HG03108 (cell line): Measurements from ENCODE around the gene EML4.

Experiments used
- ATAC-seq: cut with Tn5 transposase; IDR thresholded peaks from one replicate; pipeline ENCODE4 v1.9.1; 2021; ENCODE audit warnings: moderate library complexity; ENCODE audit not compliant: unreplicated experiment

EML4 gene

DNA sequence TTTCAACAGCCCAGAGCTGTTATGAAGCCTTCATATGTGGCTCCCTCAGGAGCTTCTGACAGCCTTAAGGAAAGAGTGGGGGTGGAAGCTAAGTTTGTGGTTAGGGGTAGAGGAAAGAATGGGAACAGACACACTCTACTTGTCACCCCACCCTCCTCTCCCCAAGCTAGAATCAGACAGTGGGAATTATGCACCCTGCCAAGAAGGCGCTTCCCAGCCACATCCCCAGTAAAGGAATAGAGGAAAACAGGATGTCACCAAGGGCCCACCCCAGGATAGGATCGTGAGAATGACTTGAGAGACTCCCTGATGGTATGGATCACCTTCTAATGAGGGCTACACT, 32.4 kb upstream of the EML4 start:
- ATAC-seq: no peak

DNA sequence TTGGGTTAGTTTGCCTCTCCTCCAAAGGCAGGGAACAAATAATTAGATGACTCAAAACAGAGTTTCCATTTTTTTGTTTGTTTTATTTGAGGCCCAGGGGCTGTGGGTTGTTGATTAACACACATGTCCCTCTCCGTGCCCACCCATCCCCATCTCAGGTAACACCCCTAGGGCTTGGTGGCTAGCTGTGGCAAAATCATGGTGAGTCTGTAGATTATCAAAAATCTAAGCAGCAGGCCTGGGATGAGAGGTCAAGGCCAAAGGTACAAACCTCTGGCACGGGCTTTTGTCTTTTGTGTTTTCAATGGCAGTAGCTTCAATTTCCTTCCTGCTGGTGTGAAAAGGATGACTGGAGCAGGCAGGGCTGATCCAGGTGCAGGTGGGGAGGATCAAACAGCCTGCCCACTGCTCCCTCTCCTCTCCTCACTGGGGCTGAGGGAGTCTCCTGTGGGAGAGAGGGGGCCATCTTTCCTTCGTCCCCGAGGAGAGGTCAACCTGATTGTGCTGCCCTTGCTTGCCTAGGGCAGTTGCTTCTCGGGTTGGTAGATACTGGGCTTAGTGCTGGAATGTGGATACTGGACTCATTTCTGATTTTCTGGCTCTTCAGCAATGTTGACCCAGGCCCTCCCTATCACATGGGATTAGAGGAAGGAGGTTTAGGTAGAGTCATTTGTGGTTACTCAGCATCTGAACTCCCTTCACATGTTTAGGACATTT, 31.9 kb upstream of the EML4 start:
- no peak for ATAC-seq

DNA sequence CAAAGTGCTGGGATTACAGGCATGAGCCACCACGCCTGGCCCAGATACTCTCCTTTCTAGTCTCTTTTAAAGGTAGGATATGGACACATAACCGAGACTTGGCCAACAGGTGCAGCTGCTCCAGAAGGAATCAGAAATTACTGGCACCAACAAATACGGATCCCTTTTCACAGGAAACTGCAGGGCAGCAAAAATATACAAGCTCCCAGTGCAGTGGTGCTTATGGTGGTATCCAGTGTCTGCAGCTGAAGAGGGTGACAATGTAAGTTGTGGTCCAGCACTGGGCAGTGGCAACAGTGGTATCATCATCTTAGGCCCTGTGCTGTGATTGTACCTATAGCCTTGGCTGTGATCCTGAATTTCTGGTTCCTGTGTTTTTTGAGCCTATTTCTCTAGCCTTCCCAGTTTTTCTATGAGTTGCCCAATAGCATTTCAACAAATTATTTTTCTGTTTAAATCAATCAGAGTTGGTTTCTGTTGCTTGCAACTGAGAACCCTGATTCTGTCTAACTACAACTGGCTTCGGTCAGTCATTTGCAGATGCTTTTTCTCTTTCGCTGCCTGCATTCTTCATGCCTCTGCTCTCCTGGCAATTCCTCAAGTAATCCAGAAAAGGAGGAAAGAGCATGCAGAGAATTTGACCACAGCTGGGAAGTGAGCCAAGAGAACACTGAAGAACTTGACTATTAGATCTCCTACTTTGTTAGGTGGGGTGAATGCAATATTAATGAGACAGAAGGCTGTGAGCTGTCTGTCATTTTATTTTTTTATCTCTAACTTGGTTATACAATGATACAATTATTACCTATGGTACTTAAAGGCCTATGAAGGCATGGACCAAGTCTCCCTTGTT, 30.8 kb upstream of the EML4 start:
- ATAC-seq: no peak

DNA sequence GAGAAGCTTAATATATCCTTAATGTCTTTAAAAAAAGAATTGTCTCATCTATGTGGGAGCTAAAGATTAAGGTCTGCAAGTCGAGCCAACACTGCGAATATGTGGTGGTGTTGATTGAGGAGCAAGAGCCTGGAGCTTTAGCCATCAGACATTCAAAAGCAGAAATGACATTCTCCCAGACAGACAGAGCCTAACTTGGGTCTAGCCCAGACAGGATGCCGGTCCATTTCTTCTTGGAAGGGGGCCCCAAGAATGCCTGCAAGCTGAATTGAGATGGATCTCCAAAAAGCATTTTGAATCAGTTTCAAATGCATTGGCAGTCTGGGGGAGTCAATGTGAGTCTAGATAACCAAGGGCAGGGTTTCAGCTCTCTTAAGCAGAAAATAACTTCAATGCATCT, 30.1 kb upstream of the EML4 start:
- ATAC-seq: no peak

DNA sequence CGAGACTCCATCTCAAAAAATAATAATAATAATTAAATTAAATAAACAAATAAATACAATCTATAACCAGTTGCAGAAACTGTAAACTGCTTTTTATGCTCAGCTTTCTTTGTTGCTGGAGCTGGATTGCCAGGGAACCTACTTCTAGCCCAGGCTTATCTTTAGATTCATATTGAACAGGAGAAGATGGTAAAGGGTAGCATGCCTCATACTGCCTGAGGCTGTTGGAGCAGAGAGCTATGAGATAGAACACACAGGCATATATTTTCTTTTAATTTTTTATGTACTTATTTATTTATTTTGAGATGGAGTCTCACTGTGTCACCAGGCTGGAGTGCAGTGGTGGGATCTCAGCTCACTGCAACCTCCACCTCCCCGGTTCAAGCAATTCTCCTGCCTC, 28.7 kb upstream of the EML4 start:
- no peak for ATAC-seq

DNA sequence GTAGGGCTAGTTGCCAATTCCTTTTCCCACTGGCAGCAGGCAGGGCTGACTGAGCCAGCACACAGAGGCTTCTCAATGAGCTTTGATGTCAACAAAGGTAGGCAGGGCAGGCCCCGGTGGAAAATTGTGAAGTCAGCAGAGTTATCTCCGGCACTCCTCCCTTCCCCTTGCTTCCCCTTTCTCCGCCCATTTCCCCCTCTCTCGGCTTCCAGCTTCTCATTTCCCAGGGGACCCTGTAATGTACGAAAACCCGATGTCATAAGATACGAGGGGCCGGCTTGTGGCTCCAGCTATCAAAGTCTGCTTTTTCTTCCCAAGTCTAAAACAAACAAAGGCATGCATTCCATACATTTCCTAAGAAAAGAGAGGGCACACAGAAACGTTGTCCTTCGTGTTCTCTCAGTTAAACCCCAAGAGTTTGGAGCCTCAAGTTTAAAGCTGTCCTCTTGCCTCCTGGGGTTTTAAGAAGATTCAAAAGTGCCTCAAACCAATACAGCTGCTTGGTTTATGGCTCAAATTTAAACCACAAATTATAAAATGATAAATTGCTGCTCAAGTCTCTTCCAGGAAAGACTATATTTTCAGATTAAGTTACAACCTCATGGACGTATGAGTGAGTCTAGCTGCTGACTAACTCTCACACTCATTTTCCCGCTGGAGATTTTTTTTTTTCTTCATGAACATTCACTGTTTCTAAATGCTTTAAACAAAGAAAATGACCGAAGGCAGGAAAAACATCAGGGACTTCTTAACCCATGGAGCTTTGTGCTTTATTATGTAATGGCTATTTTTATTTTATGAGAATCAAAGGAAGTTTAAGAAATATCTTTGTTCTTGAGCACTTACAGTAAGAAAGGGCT, 27.2 kb upstream of the EML4 start:
- ATAC-seq: no peak

DNA sequence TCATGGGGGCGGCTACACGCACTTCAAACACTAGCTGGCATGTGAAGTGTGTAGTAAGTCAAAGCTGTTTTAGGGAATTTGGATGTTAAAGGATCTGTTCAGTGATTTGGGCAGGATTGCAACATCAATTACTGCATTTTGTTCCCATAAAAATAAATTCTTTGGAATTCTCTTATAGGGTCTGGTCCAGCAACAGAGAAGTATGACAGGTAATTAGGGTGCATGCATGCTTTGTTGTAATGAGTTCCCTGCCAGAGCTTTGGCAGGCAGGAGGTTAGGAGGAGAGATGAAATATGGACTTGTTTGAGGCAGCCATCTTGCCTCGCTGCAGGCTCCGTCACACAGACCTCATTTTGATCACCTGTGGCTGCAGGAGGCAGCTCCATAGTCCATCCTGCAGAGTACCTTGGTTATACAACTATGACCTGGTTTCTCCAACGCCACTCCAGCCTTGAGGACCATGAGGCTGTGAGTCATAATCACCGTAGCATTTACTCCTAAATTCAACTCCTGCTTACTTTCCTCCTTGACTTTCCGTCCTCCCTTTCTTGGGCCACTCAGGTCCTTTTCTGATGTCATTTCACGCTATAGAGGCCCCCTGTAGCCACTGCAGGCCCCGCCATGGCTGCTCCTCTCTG, 26.5 kb upstream of the EML4 start:
- ATAC-seq: no peak

DNA sequence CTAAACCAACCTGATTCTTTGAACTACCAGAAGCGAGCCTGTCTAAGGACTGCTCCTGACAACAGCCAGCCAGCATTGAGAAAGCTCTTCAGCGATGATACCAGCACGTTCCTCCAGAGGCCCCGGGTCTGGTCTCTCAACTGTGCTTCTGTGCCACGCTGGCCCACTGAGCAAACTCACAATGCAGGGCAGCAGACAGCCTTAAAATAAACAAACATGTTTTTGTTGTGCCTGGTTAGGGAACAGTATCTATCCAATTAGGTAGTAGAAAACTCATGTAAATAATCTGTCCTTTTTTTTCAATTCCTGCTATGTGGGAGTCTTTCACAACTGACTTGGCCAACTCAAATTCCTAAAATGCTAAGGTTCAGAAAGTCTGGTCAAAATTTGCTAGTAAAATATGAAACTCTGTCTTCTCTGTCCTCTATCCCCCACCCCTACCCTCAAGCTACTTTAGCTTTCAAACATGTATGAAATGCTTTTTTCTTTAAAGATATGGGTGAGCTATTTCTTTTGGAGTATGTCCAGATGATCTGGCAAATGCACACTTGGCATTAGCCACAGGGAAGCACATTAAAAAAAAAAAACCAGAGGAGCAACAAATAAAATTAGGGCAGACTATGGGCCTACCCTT, 21.4 kb upstream of the EML4 start:
- no peak for ATAC-seq

DNA sequence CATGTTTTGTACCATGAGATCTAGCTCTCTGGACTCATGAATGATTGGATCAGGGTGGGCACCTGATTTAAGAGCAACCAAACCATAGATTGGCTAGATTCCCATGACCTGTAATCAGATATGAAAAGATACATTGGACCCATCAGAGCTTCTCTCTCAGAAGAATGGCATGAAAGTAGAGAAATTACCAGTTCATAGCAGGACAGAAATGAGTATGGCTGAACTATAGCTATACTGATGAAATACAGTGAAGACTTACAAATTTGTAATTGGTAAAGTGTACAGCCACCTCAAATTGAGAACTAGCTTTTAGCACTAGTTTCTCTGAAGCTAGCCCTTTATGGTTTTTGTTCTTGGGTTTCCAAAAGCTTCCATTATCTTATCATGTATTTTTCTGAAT, 19.0 kb upstream of the EML4 start:
- ATAC-seq: no peak

DNA sequence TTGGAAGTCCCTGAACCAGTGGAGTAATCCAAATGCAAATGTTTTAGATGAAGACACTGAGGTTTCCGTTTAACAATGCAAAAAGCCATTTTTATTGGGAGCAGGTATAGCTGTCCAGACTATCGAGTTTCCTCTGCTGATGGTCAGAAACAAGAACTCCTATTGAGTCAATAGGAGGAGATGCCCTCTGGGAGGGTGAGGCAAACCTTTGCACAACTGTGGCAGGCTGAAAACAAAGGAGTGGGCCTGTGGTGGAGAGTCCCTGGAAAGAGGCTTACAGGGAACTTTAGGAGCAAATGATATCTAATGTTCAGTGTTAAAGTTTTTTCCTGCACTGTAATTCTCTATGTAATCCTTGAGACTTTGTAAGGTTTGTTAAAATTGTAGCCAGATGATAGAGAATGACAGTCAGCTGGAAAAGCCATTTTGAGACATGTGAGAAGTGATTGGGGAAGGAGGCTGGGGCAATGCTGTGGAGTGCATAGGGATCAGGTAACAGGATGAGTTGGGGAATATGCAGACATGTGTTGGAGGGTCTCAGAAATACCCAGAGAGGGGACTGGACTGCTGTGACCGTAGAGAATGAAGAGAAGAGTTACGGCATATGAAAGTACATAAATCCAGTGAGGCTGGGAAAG, 15.1 kb upstream of the EML4 start:
- ATAC-seq: no peak

DNA sequence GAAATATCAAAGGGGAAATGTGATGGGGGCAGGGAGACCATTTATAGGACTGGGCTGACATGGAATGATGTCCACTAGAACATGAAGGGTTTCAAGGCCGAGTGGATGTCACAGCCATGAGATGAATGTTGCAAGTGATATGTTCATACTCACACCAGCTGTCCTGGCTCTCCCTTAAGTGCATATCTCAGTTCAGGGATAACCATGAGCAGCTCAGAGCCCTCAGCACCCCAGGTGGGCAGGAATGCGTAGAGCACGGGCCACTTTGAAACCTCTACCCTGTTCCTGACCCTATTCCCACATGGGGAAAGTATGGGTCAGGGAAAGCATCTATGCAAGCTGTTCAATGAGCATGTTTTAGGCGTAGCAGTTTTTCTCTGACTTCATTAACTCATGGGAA, 12.4 kb upstream of the EML4 start:
- no peak for ATAC-seq

DNA sequence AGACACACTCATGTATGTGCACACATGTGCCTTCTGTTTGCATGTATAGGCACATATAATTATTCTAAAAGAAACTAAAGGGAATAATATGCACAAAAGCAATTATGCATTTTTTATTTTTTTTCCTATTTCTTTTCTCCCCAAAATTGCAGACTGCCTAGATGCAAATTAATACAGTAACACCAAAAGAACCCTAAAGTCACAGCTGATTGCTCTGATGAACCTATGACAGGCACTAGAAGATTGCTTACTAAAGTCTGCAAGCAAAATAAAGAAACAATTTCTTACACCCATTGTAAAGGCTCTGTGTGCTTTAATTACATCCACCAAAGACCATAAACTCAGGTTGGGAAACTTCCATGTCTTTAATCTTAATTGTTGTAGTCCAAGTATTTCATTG, 7.7 kb upstream of the EML4 start:
- no peak for ATAC-seq

DNA sequence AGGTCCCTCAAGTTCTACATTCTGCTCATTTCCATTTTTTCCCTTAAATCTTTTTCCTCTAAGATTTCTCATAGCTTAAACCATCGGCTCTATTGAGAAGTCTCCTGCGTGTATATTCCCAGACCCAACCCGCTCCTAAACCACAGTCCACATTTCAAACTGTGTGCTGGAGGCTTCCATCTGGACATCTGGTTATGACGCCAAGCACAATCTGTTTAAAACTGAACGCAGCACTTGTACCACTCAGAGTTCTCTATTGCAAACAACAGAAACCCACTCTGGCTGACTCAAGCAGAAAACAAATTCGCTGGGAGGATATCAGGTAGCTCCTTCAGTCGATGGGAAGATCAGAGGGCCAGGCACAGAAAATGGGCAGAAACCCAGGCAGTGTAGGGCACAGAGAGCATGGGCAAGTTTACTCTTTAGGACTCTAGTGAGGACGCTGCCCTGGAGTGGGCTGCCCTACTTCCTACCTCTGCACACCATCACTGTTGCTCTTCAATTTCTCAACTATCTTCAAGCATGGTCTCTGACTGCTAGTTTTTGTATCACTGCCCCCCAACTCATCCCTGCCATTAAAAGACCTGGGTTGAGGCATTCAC, 5.6 kb upstream of the EML4 start:
- no peak for ATAC-seq

DNA sequence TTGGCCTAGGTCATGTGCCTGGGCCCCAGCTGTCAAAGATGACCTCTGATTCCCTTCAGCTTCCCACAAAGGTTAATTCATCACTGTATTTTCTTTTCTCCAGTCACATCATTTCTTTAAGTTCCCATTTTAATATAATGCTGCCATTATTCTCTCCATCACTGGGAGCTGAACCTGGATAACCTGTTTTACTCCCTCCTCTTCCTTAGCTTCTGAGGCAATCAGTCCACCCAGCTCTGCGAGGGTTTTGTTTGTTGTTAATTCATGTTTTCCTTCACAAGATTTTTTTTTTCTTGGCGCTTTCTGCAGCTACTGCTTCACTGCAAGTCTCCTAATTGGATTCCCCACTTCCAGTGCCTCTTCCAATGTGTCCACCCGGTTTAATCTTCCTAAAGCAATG, 5.1 kb upstream of the EML4 start:
- no peak for ATAC-seq

DNA sequence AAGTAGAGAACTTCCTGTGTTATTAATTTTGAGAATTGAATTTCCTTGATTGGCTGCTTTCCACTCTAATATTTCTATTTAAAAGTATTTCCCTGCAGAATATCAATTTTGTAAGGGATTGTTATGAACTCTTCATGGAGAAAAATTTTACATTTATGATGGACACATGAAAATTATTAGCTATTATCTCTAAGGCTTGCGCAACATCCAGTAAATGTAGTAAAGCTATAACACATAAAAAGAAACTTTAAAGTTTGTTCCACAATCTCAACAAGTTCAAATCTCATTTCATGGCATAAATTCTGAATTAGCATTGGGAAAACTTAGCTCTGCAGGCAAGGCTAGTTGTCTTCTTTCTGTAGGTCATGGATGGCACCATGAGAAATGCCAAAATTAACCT, 4.2 kb upstream of the EML4 start:
- no peak for ATAC-seq

DNA sequence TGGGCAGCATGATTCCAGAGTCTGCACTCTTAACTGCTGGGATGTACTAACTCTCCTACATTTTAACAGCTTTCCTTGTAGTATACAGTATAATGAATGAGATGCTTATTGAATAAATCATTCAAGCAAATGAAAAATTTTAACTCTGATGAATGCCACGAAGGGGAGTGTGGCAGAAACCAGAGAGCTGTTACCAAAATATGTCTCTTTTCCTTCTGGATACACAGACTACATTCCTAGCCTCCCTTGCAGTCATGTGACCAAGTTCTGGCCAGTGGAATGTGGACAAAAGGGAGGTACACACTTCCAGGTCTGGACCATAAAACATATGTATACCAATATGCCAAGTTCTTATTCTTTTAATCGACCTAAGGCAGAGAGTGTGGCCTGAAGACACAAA, 1.7 kb upstream of the EML4 start:
- no peak for ATAC-seq

DNA sequence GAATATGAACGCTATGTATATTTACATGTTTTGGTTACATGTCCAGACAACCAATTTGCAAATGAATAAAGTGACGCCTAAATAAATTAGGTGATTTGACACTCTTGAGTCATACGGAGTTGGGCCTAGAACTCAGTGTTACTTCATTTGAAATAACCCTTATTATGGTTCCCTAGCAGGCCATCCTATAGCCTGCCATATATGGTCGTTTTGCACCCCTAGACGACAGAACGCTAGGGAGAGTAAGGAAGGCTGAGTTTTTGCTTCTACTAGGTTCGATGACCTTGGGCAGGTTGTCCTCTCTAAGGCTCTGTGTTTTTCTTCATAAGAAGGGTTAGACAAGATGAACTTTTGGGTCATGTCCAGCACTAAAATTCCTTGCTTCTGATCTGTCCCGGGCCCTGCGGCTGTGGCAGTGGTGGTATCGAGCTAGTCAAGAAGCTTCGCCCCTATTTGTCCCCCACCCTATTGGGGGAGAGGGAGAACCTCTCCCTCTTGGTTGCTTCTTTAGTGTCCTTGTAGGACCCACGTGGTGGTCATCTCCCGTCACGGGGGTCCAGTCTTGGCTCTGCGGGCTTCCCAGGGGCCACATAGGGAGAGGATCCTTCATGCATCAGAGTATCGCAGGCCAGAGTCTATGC, 574 bp upstream of the EML4 start:
- no peak for ATAC-seq

DNA sequence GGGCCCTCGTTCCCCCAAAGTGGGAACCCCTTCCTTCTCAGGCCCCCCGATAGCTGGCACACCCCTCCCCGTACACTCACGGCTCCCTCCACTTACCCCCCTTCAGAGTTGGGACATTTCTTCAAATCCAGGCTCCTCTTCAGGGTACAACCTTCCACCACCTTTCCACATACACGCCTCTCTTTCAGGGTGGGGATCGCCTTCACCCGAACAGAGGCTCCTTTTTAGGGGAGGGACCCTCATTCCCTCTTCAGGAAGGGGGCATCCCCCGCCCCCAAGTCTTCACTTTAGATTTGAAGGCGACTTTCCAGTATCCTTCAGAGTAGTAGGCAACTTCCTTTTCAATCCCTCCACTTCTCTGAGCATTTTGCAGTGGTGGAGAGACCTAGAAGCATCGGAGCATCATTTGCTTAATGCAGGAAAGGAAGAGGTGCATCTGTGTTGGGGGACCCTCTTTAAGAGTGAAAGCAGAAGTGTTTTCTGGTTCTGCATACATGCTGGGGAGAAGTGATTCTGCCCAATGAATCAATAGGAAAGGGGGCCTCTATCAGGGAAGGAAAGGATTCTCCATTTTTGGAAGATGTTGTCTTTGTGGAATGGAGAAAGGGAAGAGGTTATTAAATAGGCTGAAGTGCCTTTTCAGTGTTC, 845 bp downstream of the EML4 start:
- ATAC-seq: no peak
